PC-9 (cell line): ENCODE measurements around the gene KIAA1328. TPM values are rescaled to one million over a fixed set of nuclear protein-coding genes. Genes with fewer than 3 reads are reported as not detected.

Experiments
- BruUV-seq: library from RNA; stranded (reverse); fragments of 400-500 nt; replicated peaks from 2 replicates; lab custom pipeline; 2021; lab: Mats Ljungman, UMichigan
- CTCF ChIA-PET: fragments of 300-600 bp; sonication (Branson Sonifier 250); formaldehyde crosslinking; loops from one replicate; lab custom pipeline; 2022; ENCODE audit warnings: antibody characterized with exemption; lab: Charles Lee
- POLR2A ChIA-PET: fragments of 300-600 bp; sonication (Branson Sonifier 250); formaldehyde crosslinking; loops from one replicate; lab custom pipeline; 2022; ENCODE audit warnings: antibody characterized with exemption; ENCODE audit not compliant: unreplicated experiment; lab: Charles Lee
- DNase-seq, 2 experiments: peaks; one replicate each; pipeline versions ENCODE4 v3.0.0 to v3.0.0-alpha.2; 2015 to 2022; ENCODE audit warnings: mixed read lengths in 1 of 2
- H2AFZ ChIP-seq: fragments of 200-600 bp; sonication (generic); 2 replicates; pipeline ENCODE4 v1.8.1; 2017; ENCODE audit warnings: antibody characterized with exemption
- H3F3A ChIP-seq: fragments of 200-600 bp; sonication (generic); 2 replicates; pipeline ENCODE4 v1.8.1; 2017; ENCODE audit warnings: antibody characterized with exemption, mild to moderate bottlenecking, low read depth; ENCODE audit not compliant: insufficient read depth
- H3K27ac ChIP-seq: fragments of 200-600 bp; sonication (generic); 2 replicates; pipeline ENCODE4 v1.6.1; 2016; ENCODE audit warnings: mixed run types
- H3K27me3 ChIP-seq: fragments of 200-600 bp; sonication (generic); 2 replicates; pipeline ENCODE4 v1.6.1; 2016; ENCODE audit warnings: low read depth, mixed run types; ENCODE audit not compliant: insufficient read depth
- H3K36me3 ChIP-seq: fragments of 200-600 bp; sonication (generic); 2 replicates; pipeline ENCODE4 v1.6.1; 2016; ENCODE audit warnings: low read depth, mixed run types
- H3K4me1 ChIP-seq: fragments of 200-600 bp; sonication (generic); replicated peaks from 2 replicates; pipeline ENCODE4 v1.6.1; 2016; ENCODE audit warnings: mixed run types; ENCODE audit not compliant: insufficient read depth
- H3K4me2 ChIP-seq: fragments of 200-600 bp; sonication (generic); 2 replicates; pipeline ENCODE4 v1.6.1; 2017; ENCODE audit warnings: mixed run types
- H3K4me3 ChIP-seq: fragments of 200-600 bp; sonication (generic); 2 replicates; pipeline ENCODE4 v1.6.1; 2016; ENCODE audit warnings: mixed run types
- H3K79me2 ChIP-seq: fragments of 200-600 bp; sonication (generic); 2 replicates; pipeline ENCODE4 v1.6.1; 2017; ENCODE audit warnings: low read depth, mixed run types
- H3K9me2 ChIP-seq: fragments of 200-600 bp; sonication (generic); 2 replicates; pipeline ENCODE4 v1.8.1; 2017; ENCODE audit warnings: mild to moderate bottlenecking; ENCODE audit not compliant: insufficient read depth
- H3K9me3 ChIP-seq: fragments of 200-600 bp; sonication (generic); 2 replicates; pipeline ENCODE4 v1.8.1; 2016; ENCODE audit warnings: low read depth; ENCODE audit not compliant: insufficient read depth
- H4K20me1 ChIP-seq: fragments of 200-600 bp; sonication (generic); 2 replicates; pipeline ENCODE4 v1.8.1; 2017; ENCODE audit not compliant: insufficient read depth
- CTCF ChIP-seq: fragments of 200-600 bp; sonication (generic); conservative IDR thresholded peaks from 2 replicates; pipeline ENCODE4 v1.6.1; 2017; ENCODE audit warnings: mixed run types, antibody characterized with exemption, mild to moderate bottlenecking, moderate library complexity
- EZH2 ChIP-seq: fragments of 200-600 bp; sonication (generic); IDR thresholded peaks from 2 replicates; pipeline ENCODE4 v1.8.0; 2017; ENCODE audit warnings: antibody characterized with exemption, low read depth
- intact Hi-C: fragments of 100-400 bp; cut with micrococcal nuclease; formaldehyde crosslinking; loops from one replicate; pipeline ENCODE4 v1.10.0; 2022; ENCODE audit not compliant: unreplicated experiment
- total RNA-seq: library from RNA; stranded (reverse); gene quantifications from 2 replicates; pipeline ENCODE4 v1.2.3, GENCODE V29; 2021

Gene KIAA1328
- total RNA-seq, 1 experiment from 2014 or later, result 6.5 TPM

GRCh38 chr18:37272226-37272625 is 443.3 kb downstream of the KIAA1328 start:
- Histone ChIP-seq H3K4me1 (no peaks in the 10 kb centered on the region), H3K4me2 (no peak overlapping the region), H3K27ac (no peak overlapping the region), H3K79me2 (no peaks in the 10 kb centered on the region), H2AFZ (no peak overlapping the region), H4K20me1 (no peaks in the 10 kb centered on the region), H3K9me2 (no peaks in the 10 kb centered on the region), H3K36me3 (no peaks in the 10 kb centered on the region), H3F3A (no peaks in the 10 kb centered on the region), H3K27me3 (no peaks in the 10 kb centered on the region), H3K4me3 (no peak overlapping the region), H3K9me3 (no peaks in the 10 kb centered on the region)
- POLR2A ChIA-PET, result no interaction called here
- intact Hi-C loops, result no loop called here
- BruUV-seq, result no TSS peak
- CTCF ChIA-PET, result no interaction called here
- no peak for TF ChIP-seq EZH2
- no peak for TF ChIP-seq CTCF
- no peak for DNase-seq

GRCh38 chr18:37272841-37273240 is 443.9 kb downstream of the KIAA1328 start:
- H3K36me3 ChIP-seq, result no peaks in the 10 kb centered on the region
- BruUV-seq, result no TSS peak
- CTCF ChIA-PET, result no interaction called here
- H3K79me2 ChIP-seq, result no peaks in the 10 kb centered on the region
- no peak for TF ChIP-seq CTCF
- TF ChIP-seq EZH2, result no peak
- intact Hi-C loops, result no loop called here
- no peaks in the 10 kb centered on the region for H3K9me3 ChIP-seq
- no peaks in the 10 kb centered on the region for H3K9me2 ChIP-seq
- H2AFZ ChIP-seq, result no peak overlapping the region
- H4K20me1 ChIP-seq, result no peaks in the 10 kb centered on the region
- H3K27me3 ChIP-seq, result no peaks in the 10 kb centered on the region
- H3K4me3 ChIP-seq, result no peak overlapping the region
- POLR2A ChIA-PET, result no interaction called here
- no peak overlapping the region for H3K4me2 ChIP-seq
- no peaks in the 10 kb centered on the region for H3F3A ChIP-seq
- no peak for DNase-seq
- H3K4me1 ChIP-seq, result no peaks in the 10 kb centered on the region
- H3K27ac ChIP-seq, result no peak overlapping the region

- H3K4me2 ChIP-seq, result no peak overlapping the region
- H3K79me2 ChIP-seq, result no peaks in the 10 kb centered on the region
- TF ChIP-seq CTCF, result no peak
- no peak for TF ChIP-seq EZH2
- H3K27me3 ChIP-seq, result 0 out of 2 replicates have a peak, but pooled peaks cover 5% of the 10 kb centered on the region
- H4K20me1 ChIP-seq, result no peaks in the 10 kb centered on the region
- no peak for DNase-seq
- CTCF ChIA-PET, result no interaction called here
- no peak overlapping the region for H3K4me3 ChIP-seq
- H3K9me3 ChIP-seq, result no peaks in the 10 kb centered on the region
- H3F3A ChIP-seq, result no peaks in the 10 kb centered on the region
- POLR2A ChIA-PET, result no interaction called here
- H3K9me2 ChIP-seq, result no peaks in the 10 kb centered on the region
- H2AFZ ChIP-seq, result no peak overlapping the region
- BruUV-seq, result no TSS peak
- no peaks in the 10 kb centered on the region for H3K36me3 ChIP-seq
- H3K27ac ChIP-seq, result no peak overlapping the region
- intact Hi-C loops, result no loop called here
- no peaks in the 10 kb centered on the region for H3K4me1 ChIP-seq
These were observed 445.6 kb downstream of the KIAA1328 start for GRCh38 chr18:37274309-37275236.
